Central memory CD4-positive, alpha-beta T cell (primary cell): ENCODE data around the gene ZBTB40.

Experiments
- DNase-seq: peaks from one replicate; pipeline ENCODE4 v3.0.0; 2022
- total RNA-seq, 3 experiments: gene quantifications; one replicate each; lab custom pipeline; 2026; lab: John Stamatoyannopoulos, UW

Gene ZBTB40, protein sequence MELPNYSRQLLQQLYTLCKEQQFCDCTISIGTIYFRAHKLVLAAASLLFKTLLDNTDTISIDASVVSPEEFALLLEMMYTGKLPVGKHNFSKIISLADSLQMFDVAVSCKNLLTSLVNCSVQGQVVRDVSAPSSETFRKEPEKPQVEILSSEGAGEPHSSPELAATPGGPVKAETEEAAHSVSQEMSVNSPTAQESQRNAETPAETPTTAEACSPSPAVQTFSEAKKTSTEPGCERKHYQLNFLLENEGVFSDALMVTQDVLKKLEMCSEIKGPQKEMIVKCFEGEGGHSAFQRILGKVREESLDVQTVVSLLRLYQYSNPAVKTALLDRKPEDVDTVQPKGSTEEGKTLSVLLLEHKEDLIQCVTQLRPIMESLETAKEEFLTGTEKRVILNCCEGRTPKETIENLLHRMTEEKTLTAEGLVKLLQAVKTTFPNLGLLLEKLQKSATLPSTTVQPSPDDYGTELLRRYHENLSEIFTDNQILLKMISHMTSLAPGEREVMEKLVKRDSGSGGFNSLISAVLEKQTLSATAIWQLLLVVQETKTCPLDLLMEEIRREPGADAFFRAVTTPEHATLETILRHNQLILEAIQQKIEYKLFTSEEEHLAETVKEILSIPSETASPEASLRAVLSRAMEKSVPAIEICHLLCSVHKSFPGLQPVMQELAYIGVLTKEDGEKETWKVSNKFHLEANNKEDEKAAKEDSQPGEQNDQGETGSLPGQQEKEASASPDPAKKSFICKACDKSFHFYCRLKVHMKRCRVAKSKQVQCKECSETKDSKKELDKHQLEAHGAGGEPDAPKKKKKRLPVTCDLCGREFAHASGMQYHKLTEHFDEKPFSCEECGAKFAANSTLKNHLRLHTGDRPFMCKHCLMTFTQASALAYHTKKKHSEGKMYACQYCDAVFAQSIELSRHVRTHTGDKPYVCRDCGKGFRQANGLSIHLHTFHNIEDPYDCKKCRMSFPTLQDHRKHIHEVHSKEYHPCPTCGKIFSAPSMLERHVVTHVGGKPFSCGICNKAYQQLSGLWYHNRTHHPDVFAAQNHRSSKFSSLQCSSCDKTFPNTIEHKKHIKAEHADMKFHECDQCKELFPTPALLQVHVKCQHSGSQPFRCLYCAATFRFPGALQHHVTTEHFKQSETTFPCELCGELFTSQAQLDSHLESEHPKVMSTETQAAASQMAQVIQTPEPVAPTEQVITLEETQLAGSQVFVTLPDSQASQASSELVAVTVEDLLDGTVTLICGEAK
- 102 to 240 (median 216) reads per million in 3 experiments for total RNA-seq

DNA sequence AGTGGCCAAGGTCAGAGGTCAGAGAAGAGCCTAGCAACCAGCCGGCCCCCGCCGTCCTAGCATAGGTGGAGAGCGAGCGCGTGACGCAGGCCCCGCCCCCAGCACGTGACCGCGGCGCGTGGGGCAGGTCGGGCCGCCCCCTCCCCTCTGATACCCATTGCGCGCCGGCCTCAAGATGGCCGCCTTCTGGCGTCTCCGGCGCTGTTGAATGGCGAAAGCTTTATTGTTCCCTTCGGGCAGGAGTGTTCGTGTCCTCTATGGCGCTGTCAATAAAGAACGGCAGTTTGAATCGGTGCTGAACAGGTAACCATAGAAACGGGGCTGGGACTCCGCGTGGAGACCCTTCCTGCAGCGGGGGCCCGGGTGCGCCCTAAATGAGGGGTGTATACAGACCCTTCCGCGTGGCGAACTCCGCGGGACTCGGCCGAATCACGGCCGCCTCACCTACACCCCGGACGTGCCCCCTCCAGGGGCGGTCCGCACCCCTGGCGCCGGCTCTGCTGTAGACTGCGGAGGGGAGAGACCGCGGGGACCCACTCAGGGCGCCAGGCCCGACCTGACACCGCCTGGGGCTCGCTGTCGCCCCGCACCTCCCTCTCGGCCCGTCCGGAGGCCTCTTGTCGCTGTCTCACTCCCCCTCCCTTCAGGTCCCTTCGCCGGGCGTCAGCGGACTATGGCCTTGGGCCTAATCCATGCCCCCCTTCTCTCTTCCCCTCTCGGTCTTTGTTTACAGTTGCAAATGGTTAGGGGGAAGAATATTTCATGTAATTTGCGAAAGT, at the start of gene ZBTB40:
ZBTB40 (plus strand) TSS at position 150 of the 779 bp plus-strand sequence. CDS start 38,098 bp downstream, outside the sequence.
- peak; percentile 95 for DNase-seq

DNA sequence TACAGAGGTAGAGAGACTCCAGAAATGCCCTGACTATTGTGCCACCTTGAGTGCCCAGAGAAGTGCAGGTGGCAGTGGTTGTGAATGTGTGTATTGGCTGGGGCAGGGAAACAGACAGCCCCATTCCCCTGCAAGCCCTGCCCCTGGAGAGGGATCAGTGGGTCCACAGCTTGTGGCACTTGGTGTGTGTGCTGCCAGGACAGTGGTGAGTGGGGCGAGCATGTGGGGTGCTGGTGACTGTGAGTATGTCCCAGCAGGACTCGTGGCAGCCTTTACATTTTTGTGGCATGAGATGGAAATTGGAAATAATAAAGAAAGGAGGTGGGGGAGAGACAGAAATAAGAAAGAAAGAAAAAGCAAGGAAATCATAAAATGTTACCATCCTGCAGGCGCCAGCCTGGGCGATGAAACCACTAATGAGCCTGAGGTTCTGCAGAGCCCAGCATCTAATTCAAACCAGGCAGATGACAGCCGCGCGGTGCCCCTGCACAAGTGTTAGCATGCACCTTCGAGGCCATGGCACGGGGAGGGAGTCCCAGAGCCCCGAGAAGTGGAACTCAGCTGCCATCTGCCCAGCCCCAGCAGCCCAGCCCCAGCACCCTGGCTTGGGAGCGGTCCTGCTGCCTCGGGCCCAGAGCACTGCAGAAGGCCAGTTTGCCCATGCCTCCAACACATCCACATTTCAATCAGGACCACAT, 49.1 kb upstream of the ZBTB40 start:
- no peak for DNase-seq

DNA sequence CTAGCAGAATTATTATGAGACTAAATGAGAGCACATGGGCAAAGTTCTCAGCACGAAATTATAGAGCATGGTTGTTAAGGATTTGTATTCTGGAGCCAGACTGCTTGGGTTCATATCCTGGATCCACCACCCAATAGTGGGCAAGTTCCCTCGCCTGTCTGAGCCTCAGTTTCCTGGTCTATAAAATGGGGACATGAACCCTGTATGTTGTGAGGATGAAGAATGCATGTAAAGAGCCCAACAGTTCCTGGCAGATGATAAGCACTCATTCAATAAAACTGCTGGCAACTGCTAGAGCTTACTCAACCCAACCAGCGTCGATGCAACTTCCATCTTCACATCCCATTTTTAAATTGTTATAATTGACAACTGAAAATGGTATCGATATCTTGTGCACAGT, 47.2 kb upstream of the ZBTB40 start:
- DNase-seq, result no peak

DNA sequence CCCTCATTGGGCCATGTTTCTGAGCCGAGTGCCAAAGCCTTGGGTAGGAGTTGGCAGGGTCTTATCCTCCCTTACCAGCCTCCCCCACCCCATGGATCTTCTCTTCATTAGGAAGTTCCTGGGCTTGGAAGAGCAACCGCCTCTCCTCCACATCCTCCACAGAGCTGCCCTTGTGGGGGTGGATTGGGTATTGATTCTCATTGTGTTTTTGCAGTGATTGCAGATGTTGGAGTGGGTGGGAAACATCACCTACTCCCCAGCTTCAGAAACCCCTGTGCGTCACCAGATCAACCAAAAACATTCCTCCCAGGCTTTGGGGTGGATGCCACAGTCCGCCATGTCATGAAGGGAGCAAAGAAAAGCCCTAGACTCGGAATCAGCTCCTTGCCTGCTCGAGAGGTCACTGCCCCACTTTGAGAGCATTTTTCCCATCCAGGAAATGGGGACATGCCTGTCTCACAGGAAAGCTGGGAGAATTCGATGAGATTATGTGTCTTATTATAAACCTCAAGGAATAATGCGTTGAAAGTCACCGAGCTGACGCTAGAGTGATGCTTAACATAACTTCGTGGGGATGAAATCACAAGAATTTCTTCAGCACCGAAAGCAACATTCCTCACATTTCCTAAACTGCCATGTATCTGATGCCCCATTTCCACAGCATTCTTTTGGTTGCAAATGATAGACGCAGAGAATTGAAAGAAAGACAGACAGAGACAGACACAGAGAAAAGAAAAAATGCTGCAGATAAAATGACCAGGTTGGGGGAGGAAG, 44.7 kb upstream of the ZBTB40 start:
- no peak for DNase-seq

DNA sequence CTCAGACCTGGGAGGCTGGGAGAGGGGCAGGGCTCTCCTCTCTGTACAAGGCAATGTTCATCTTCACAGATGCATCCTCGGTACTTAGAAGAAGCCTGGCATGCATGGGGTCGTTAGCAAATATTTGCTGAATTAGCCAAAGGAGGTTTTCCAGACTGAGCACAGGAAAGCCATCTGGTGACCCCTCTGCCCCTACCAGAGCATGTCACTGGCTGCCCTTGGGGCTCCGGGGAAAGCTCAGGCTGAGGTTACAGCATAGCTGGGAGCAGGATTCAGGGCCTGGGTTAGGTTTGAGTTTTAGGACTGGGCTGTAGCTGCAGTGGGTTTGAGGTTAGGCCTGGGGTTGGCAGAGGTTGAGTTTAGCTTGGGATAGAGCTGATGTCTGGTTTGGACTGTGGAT, 43.4 kb upstream of the ZBTB40 start:
- DNase-seq, result no peak

DNA sequence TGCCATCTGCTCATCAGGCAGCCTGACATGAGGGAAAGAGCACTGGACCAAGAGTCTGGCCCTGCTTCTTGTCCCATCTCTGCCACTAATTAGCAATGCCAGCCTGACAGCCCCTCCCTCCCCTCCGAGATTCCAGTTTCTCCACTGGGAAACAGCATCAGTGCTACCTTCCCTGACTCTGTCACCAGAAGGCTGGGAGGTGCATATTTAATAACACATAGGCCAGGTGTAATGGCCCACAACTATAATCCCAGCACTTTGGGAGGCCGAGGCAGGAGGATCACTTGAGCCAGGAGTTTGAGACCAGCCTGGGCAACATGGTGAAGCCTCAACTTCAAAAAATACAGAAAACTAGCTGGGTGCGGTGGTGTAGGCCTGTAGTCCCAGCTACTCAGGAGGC, 41.2 kb upstream of the ZBTB40 start:
- no peak for DNase-seq

DNA sequence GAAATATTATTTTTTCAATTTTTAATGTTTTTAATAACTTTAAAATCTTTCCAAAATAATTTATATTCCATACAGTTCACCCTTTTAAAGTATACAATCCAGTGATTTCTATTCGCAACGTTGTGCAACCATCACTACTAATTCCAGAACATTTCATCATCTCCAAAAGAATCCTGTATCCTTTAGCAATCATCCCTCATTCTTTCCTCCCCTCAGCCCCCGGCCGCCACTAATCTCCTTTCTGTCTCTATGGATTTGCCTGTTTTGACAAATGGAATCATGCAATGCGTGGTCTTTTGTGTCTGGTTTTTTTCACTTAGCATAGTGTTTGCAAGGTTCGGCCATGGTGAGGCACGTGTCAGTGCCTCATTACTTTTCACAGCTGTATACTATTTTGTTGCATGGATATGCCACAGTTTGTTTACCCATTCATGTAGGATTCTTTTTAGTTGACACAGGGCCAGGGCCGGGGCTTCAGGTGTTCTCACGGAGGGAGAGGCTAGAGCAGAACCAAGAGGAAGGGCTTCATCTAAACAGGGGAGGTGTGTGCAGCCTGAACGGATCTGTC, 40.6 kb upstream of the ZBTB40 start:
- no peak for DNase-seq

DNA sequence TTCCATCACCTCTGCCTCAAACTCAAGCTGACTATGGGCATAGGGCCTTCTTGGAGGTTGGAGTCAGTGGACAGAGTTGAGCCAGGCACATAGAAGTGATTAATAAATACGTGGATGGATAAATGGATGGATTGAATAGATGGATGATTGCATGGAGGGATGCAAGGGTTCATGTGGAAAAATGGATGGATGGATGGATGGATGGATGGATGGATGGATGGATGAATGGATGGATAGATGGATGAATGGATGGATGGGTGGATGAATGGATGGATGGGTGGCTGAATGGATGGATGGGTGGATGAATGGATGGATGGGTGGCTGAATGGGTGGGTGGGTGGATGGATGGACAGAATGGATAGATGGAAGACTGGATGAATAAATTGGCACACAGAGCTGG, 40.1 kb upstream of the ZBTB40 start:
- no peak for DNase-seq

DNA sequence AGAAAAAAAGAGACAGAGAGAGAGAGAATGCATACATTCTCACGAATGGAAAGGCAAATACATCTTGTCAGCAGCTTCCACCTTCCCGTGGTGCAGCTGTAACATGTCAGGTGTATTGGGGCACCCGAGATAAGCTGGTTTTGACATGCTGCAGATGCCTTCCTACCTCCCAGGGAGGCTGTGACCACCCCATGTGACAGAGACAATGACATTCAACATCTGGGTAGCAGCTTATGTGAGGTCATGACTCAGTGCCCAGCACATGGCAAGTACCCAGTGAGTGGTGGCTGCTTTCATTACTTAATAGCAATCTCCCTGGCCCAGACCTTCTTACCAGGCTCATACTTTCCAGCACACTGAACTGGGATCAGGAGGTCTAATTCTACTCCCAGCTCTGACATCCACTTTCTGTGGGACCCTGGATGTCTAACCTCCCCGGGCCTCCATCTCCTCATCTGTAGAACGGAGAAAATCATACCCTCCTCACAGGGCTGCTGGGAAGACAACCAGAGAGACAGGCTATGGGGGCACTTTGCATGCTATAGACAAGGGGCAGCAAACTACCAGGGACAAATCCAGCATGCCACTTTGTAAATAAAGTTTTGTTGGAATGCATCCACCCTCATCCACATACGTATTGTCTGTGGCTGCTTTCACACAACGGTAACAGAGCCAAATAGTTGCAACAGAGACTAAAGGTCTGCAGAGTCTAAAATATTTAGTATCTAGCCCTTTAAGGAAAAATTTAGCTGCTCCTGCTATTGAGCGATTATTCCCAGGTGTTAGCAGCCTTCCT, 38.5 kb upstream of the ZBTB40 start:
- DNase-seq, result no peak

DNA sequence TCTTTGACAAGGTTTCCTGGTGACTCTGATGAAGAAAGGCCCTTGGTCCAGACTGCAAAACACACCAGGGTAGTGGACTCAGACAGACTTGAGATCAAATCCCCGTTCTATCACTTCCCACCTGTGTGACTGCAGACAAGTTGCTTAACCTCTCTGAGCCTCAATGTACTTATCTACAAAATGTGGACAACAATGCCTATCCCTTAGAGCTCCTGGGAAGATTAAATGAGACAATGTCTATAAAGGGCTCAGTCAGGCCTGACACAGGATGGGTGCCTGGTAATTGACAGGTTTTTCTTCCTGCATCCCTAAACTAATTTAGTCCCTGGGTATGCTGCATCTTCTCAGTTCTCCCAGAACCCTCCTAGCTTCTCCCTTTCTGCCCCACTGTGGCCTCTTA, 37.9 kb upstream of the ZBTB40 start:
- DNase-seq, result no peak

DNA sequence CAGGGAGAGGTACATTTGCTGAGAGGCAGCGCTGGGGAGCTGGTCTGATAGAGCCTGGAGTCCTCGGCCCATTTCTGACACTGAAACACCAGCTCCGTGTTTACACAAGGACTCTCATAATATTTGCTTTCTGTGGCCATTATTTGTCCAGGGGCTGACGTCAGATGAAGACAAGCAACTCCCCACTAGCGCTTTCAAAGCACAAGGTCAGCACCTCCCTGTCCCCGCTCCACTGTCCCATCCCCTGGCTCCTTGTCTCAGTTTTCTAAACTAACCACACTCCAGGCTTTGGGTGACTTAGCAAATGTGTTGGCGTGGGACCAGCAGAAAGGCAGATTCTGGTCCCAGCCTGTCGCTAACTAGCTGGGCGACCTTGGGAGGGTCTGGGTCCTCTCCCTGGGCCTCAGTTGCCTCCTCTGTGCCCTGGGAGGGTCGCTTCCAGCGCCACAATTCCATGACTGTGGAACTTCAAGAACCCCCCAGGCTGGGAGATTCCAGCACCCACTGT, 37.4 kb upstream of the ZBTB40 start:
- DNase-seq, result no peak

DNA sequence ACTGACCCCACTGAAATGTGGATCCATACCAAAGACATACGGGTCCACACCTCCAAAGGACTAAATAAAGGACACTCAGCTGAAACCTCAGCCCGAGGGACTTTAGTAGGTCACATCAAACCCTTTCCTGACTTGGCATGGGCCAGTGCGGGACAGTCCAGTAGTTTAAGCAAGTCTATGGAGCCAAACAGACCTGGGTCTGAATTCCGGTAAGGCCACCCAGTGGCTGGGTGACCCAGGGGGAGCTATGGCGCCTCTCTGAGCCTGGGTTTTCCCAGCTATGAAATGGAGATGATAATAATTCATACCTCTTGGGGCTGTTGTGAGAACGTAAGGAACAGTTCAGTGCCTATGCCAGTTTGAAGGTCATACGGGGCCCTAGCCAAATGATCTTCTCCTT, 36.2 kb upstream of the ZBTB40 start:
- DNase-seq, result no peak

DNA sequence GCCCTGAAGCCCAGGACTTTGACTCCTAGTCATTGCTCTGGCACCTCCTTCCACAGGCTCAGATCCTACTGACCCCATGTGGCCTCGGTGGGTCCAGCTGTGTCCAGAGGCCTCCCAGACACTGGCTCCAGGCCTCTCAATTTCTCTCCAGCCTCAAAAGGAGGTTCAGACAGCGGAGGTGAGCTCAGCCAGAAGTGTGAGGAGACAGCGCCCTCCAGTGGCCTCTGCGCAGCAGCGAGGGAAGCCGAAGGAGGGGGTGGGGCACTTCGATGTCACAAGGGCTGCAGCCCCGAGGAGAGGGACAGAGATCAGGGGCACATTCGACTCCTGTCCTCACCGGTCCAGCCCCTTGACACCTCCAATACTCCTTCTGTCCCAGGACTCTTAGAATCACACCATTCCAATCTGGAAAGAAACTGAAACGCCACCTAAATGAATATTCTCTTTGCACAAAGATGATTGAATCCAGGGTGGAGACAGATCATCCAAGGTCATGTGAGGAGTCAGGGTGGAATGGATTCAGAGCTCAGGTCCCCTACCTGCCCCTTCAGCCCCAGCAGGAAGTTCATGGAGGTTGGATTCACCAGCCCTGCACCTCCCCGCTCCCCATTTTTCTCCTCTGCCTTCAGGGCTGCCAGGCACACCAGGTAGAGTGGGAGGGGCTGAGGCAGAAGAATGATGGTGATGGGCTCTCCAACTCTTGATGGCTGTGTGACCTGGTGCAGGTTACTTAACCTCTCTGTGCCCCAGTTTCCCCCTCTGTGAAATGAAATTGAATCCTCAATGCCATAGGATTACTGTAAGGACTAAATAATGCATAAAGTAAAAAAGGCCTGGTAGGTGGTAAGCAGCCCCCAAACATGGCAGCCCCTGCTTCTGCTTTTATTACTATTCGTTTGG, 34.8 kb upstream of the ZBTB40 start:
- peak; percentile 45 for DNase-seq

DNA sequence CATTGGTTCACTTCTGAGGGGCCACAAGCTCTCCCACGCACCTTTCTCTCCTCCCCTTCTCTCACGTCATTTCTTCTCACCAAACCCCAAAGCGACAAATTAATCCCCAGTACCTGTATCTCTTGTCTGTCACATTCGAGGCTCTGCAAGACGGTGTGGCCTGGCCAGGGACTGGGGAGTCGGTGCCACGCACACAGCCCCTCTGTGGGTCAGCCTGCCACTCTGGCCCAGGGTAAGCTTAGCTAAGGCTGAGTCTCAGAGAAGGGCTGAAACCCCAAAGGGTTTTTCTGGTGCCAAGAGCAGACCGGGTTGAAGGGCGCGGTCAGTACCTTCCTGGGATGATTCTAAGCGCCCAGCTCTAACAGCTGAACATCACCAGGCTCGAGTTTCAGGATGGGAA, 34.2 kb upstream of the ZBTB40 start:
- no peak for DNase-seq

DNA sequence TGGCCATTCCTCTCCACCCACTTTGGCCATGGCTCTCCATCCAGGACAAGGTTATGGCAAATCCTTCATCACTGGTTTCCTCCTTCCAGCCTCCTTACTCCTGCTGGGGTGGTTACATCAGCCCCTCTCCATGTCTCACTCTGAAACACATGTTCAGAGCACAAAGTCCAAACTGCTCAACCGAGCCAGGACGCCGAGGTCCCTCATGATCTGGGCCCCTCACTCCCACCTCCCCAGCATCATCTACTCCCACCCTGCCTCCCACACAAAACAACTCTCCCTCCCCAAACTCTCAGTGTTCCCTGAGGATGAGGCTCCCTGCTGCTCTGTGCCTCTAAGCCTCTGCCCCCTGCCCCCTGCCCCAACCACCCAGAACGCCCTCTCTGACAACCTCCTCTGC, 33.3 kb upstream of the ZBTB40 start:
- no peak for DNase-seq

DNA sequence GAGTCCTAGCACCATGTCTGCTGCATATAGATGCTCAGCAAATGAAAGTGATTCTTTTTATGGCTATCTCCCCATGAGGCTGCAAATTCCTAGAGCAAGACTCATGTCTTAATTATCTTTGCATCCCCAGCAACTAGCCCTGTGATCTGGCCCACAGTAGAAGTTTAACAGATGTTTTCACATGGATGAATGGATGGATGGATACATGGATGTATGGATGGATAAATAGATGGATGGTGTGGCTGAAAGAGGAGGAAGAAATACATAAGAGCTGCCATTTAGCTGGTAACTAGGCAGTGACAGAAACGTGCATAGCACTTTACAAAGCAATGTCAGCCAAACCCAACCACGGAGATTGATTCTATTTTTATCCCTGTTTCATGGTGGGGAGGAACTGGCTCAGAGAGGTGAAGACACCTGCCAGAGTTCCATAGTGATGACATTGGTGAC, 32.7 kb upstream of the ZBTB40 start:
- DNase-seq, result no peak

DNA sequence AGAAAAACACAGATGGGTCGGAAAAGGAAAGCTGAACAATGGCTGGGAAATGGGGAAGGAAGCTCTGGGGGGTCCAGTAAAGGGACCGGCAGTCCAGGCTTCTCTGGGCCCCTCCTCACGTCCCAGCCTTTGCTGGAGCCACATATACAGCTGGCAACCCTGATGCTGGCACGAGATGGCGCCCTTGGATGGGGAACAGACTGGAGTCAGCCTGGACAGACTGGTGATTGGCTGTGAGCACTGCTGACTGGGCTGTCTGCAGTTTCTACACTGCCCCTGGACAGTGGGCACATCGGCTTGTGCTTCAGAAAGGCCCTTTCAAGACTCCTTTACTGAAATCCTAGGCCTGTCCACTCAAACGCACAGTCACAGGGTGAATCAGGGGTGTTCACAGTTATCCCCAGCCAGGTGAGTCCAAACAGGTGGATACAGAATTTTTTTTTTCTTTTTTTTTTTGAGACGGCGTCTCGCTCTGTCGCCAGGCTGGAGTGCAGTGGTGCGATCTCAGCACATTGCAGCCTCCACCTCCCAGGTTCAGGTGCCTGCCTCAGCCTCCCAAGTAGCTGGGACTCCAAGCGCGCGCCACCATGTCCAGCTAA, 31.1 kb upstream of the ZBTB40 start:
- DNase-seq, result peak; percentile 10

DNA sequence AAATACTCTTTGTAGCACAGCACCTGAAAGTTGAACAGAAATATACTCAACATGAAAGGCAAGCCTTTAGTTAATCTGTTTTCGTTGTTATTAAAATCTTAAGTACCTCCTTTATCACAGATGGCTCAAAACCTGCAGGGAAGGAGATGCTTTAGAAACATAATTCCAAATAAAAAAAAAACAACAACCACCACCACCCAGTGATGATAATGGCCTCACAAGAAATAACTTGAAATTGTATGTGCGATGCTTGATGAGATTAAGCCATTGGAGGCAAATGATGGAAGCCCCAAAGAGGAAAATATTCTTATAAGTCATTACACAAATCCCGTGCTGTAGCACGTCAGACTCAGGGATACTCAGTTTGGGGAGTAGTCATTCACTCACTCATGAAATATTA, 24.9 kb upstream of the ZBTB40 start:
- DNase-seq, result no peak
